ENCODE measurements around the gene CLIP3. TPM values are rescaled to one million over a fixed set of nuclear protein-coding genes. Genes with fewer than 3 reads are reported as not detected.
"Not testable (repeated sequence)": the region's sequence is repeated elsewhere in the genome, so short reads cannot be mapped to it uniquely, and the experiment has no call there.

CLIP3 gene
- total and polyA plus RNA-seq, 2 experiments from 2014 or later: 10.9 to 18.9 TPM

DNA sequence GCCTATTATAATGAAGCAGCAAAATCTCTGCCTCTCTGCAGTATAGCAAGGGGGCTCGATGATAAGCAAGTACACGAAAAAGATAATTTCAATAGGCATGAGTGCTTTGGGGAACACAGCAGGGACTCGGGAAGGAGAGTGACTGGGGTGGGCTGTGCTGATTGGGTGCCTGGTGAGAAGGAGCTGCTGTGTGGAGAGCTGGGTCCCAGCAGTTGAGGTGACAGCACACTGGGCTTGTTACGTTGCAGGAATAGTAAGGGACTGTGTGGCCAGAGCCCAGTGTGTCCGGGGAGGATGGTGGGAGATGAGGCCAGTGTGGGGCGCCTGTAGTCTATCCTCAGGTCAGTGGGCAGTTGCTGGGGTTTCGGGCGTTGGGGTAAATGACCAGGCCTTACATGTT lies 39.4 kb upstream of the CLIP3 start:
- Histone ChIP-seq H3K27me3 (no peaks in the 10 kb centered on the region), H3K36me3 (no peaks in the 10 kb centered on the region), H3K4me3 (no peak overlapping the region), H3K9me3 (ENCODE audit: low read depth) (no peaks in the 10 kb centered on the region), H3K4me1 (ENCODE audit: low read depth) (peaks cover 5% of the 10 kb centered on the region), H3K27ac (no peak overlapping the region)
- TF ChIP-seq, protein P1, sequence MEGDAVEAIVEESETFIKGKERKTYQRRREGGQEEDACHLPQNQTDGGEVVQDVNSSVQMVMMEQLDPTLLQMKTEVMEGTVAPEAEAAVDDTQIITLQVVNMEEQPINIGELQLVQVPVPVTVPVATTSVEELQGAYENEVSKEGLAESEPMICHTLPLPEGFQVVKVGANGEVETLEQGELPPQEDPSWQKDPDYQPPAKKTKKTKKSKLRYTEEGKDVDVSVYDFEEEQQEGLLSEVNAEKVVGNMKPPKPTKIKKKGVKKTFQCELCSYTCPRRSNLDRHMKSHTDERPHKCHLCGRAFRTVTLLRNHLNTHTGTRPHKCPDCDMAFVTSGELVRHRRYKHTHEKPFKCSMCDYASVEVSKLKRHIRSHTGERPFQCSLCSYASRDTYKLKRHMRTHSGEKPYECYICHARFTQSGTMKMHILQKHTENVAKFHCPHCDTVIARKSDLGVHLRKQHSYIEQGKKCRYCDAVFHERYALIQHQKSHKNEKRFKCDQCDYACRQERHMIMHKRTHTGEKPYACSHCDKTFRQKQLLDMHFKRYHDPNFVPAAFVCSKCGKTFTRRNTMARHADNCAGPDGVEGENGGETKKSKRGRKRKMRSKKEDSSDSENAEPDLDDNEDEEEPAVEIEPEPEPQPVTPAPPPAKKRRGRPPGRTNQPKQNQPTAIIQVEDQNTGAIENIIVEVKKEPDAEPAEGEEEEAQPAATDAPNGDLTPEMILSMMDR (IDR thresholded peaks at IDR 0.05; ENCODE audit: low read depth, low read length): no peak
- DNase-seq (ENCODE audit: low read depth in 1 of 2, low spot score in 1 of 2): peak in 1 of 2 donors; percentile 72

DNA sequence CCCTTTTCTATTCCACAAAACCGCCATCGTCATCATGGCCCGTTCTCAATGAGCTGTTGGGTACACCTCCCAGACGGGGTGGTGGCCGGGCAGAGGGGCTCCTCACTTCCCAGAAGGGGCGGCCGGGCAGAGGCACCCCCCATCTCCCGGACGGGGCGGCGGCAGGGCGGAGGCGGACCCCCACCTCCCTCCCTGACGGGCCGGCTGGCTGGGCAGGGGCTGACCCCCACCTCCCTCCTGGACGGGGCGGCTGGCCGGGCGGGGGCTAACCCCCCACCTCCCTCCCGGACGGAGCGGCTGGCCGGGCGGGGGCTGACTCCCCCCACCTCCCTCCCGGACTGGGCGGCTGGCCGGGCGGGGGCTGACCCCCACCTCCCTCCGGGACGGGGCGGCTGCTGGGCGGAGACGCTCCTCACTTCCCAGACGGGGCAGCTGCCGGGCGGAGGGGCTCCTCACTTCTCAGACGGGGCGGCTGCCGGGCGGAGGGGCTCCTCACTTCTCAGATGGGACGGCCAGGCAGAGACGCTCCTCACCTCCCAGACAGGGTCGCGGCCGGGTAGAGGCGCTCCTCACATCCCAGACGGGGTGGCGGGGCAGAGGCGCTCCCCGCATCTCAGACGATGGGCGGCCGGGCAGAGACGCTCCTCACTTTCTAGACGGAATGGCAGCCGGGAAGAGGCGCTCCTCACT lies 36.3 kb upstream of the CLIP3 start:
- H3K27me3 ChIP-seq; DNase-seq (ENCODE audit: low read depth in 1 of 2, low spot score in 1 of 2); H3K4me1 ChIP-seq (ENCODE audit: low read depth); H3K36me3 ChIP-seq; H3K9me3 ChIP-seq (ENCODE audit: low read depth); H3K27ac ChIP-seq; H3K4me3 ChIP-seq: not testable (repeated sequence)

DNA sequence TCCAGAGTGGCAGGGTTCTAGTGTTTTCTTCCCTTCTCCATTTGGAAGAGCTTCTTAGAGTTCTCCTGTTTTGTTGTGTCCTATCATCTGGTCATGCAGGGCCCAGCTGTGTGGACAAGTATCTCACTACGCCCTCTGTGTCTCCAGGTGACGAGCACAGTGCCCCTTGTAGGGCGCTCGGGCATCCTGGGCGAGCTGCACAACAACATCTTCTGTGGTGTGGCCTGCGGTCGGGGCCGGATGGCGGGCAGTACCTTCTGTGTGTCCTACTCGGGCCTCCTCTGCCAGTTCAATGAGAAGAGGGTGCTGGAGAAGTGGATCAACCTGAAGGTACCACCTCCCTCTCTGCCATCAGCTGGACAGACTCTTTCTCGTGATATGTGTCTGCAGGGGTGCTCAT lies 35.0 kb upstream of the CLIP3 start:
- Histone ChIP-seq H3K4me1 (ENCODE audit: low read depth) (peaks cover 5% of the 10 kb centered on the region), H3K36me3 (no peaks in the 10 kb centered on the region), H3K27me3 (no peaks in the 10 kb centered on the region), H3K4me3 (no peak overlapping the region), H3K27ac (no peak overlapping the region), H3K9me3 (ENCODE audit: low read depth) (no peaks in the 10 kb centered on the region)
- DNase-seq (ENCODE audit: low read depth in 1 of 2, low spot score in 1 of 2): no peak
- TF ChIP-seq, protein P1 (IDR thresholded peaks at IDR 0.05; ENCODE audit: low read depth, low read length): no peak

DNA sequence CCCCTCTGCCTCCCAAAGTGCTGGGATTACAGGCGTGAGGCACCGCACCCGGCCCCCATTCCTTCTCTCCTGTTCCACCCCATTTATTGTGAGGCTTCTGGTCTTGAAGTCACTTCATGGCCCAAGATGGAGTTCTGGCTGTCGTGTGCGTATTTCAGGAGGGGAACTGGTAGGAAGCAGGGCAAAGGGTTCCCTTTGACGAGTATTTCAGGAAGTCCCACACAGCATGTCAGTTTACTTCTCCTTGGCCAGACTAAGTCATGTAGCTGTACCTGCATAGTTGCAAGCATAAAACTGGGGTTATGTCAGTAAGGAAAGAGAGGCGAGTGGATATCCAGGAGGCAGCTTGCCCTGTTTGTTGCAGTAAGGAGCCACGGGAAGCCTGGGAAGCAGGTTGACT lies 32.2 kb upstream of the CLIP3 start:
- Histone ChIP-seq H3K9me3 (ENCODE audit: low read depth) (no peaks in the 10 kb centered on the region), H3K4me3 (no peak overlapping the region), H3K4me1 (ENCODE audit: low read depth) (no peaks in the 10 kb centered on the region), H3K36me3 (no peaks in the 10 kb centered on the region), H3K27ac (no peak overlapping the region), H3K27me3 (no peaks in the 10 kb centered on the region)
- TF ChIP-seq, protein P1 (IDR thresholded peaks at IDR 0.05; ENCODE audit: low read depth, low read length): no peak
- DNase-seq (ENCODE audit: low read depth in 1 of 2, low spot score in 1 of 2): no peak

DNA sequence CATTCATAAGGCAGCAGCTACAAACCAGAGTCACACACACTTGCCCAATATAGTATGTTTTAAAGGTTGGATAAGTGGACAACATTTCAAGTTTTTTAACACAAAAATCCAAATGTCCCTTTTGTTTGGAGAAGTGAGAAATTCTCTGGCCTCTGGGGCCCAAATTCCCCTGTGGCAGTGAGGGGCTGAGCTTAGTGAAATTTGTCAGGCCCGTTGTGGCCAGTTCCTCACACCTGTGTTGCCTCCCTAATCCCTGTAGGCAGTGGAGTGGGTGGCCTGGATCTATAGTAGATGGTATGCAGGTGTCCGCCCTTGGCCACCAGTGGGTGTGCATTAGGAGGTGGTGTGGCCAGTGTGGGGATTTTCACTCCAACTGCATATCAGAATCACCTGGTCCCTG lies 28.7 kb upstream of the CLIP3 start:
- TF ChIP-seq, protein P1 (IDR thresholded peaks at IDR 0.05; ENCODE audit: low read depth, low read length): no peak
- Histone ChIP-seq H3K9me3 (ENCODE audit: low read depth) (no peaks in the 10 kb centered on the region), H3K27ac (no peak overlapping the region), H3K4me1 (ENCODE audit: low read depth) (no peaks in the 10 kb centered on the region), H3K4me3 (no peak overlapping the region), H3K27me3 (no peaks in the 10 kb centered on the region), H3K36me3 (no peaks in the 10 kb centered on the region)
- no peak for DNase-seq (ENCODE audit: low read depth in 1 of 2, low spot score in 1 of 2)

DNA sequence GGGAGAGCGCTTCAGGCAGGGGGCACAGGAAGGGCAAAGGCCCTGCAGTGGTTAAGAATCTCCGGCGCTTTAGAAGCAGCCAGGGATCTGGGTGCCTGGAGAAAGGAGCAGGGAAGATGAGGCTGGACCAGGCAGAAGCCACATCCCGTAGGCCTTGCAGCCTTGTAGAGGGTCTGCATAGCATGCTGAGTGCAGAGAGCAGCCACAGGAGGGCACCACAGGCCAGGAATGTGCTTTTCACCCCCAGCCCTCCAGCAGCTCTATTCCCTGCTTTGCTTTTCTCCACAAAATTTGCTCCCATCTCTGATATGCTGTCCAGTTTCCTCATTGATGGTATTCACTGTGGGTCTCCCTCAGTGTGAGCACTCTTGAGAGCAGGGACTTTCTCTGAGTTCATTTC lies 27.8 kb upstream of the CLIP3 start:
- Histone ChIP-seq H3K27me3 (no peaks in the 10 kb centered on the region), H3K27ac (no peak overlapping the region), H3K36me3 (no peaks in the 10 kb centered on the region), H3K9me3 (ENCODE audit: low read depth) (no peaks in the 10 kb centered on the region), H3K4me3 (no peak overlapping the region), H3K4me1 (ENCODE audit: low read depth) (no peaks in the 10 kb centered on the region)
- TF ChIP-seq, protein P1 (IDR thresholded peaks at IDR 0.05; ENCODE audit: low read depth, low read length): peak; percentile 70
- peak; percentile 70 to 80 for DNase-seq (ENCODE audit: low read depth in 1 of 2, low spot score in 1 of 2)

Data from cardiac muscle cell (in vitro differentiated cells and primary cell).